ENCODE measurements around the gene ZNF217.
"Not testable (repeated sequence)": the region's sequence is repeated elsewhere in the genome, so short reads cannot be mapped to it uniquely, and the experiment has no call there.

The ZNF217 gene

DNA sequence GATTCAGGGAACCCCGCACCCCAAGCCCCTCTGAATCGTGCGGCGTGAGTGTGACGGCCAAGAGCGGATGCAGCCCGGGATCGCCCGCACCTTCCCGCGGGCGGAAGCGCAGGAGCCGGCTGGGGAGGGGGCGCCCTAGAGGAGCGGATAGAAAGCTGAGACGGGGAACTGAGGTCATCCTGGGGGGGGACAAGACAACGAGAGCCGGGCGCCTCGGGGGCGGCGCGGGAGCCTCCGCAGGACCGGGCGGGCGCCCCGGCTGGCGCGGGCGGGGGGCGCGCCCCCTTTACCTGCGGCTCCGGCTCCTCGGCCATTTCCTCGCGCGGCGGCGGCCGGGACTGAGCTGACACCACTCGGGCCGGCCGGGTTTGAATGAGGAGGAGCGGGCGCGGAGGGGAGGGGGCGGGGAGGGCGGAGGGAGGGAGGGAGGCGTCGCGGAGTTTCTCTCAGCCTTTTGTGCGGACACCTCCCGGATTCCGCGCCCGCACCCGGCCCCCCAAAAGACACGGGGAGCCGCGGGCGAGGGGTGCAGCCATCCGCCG, at the start of gene ZNF217:
TSS of gene ZNF217 (minus strand) at position 374 of the 542 bp plus-strand sequence. CDS start 11,013 bp downstream, outside the sequence.
- peak in 1 of 2 donors; percentile 58 for DNase-seq

GRCh38 chr20:53643031-53643832, 49.6 kb upstream of the ZNF217 start:
- peak; percentile 76 to 87 for DNase-seq

DNA sequence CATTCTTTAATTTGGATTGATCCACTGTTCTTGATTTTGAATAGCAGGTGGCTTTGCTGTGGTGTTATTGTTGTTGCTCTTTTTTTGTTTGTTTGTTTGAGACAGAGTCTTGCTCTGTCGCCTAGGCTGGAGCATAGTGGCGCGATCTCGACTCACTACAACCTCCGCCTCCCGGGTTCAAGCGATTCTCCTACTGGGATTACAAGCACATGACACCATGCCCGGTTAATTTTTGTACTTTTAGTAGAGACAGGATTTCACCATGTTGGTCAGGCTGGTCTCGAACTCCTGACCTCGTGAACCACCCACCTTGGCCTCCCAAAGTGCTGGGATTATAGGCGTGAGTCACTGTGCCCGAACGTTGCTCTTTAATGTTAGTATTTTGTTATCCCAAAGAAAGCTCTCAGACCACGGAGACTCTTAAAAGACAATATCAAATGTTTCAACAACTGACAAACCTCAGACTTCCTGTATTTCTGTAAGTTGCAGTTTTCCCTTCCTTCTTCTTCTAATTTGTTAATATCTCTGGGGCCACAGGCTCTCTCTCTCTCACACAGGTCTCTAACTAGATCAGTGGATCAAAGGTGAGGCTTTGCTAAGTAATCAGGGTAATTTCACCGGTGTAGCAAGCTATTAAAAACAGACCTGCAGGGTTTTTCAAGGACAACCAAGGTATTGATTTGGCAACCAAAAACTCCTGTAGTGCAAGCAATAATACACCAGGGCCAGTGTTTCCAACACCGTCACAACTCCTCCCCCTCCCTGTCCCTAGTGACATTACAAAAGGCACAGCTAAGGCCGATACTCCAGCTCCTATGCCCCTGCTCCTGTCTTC, 48.8 kb upstream of the ZNF217 start:
- DNase-seq, result peak; percentile 58 to 64

GRCh38 chr20:53639647-53640440, 46.2 kb upstream of the ZNF217 start:
- DNase-seq, result no peak

DNA sequence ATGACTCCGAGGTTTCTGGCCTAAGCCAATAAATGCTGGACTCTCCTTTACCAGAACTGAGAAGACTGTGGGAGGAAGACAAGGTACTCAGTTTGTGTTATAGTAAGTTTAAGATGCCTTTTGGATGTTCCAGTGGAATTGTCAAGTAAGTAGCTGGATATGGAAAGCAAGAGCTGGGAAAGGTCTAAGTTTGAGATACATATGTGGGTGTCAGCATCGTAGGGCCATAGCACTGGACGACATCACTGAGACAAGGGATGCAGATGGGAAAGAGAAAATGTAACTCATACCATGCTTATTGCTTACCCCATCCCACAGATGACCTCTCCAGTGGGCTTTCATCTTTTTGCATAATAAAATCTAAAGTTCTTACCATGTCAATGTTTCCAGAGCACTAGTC, 45.5 kb upstream of the ZNF217 start:
- DNase-seq, result no peak

DNA sequence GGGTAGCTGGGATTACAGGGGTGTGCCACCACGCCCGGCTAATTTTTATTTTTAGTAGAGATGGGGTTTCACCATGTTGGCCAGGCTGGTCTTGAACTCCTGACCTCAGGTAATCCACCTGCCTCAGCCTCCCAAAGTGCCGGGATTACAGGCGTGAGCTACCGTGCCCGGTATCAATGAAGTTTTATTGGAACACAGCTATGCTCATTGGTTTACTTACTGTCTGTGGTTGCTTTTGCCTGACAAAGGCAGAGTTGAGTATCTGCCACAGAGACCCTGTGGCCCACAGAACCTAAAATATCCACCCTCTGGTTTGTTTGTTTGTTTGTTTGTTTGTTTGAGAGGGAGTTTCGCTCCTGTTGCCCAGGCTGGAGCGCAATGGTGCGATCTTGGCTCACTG, 43.7 kb upstream of the ZNF217 start:
- not testable (repeated sequence) for DNase-seq

GRCh38 chr20:53636540-53637097, 43.0 kb upstream of the ZNF217 start:
- DNase-seq, result no peak

- DNase-seq, result no peak
Observed at GRCh38 chr20:53635221-53635620, 41.6 kb upstream of the ZNF217 start.

GRCh38 chr20:53631909-53632662, 38.4 kb upstream of the ZNF217 start:
- no peak for DNase-seq

DNA sequence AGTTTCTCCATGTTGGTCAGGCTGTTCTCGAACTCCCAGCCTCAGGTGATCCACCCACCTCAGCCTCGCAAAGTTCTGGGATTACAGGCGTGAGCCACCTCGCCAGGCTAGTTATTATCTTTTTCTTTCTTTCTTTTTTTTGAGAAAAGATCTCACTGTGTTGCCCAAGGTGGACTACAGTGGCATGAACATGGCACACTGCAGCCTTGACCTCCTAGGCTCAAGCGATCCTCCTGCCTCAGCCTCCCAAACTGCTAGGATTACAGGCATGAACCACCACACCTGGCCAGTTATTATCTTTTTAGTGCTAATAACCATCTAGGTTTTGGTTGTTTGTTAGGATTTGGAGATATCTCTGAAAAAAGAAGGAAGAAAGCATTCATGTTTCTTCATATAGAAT, 35.8 kb upstream of the ZNF217 start:
- DNase-seq, result no peak

- DNase-seq, result not testable (repeated sequence)
Observed at GRCh38 chr20:53628758-53629157, 35.1 kb upstream of the ZNF217 start.

GRCh38 chr20:53628076-53628475, 34.4 kb upstream of the ZNF217 start:
- DNase-seq, result no peak

GRCh38 chr20:53627001-53627400, 33.4 kb upstream of the ZNF217 start:
- DNase-seq, result not testable (repeated sequence)

GRCh38 chr20:53626584-53626983, 32.9 kb upstream of the ZNF217 start:
- DNase-seq, result no peak

GRCh38 chr20:53625311-53626129, 31.9 kb upstream of the ZNF217 start:
- no peak for DNase-seq

GRCh38 chr20:53624927-53625250, 31.2 kb upstream of the ZNF217 start:
- DNase-seq, result not testable (repeated sequence)

DNA sequence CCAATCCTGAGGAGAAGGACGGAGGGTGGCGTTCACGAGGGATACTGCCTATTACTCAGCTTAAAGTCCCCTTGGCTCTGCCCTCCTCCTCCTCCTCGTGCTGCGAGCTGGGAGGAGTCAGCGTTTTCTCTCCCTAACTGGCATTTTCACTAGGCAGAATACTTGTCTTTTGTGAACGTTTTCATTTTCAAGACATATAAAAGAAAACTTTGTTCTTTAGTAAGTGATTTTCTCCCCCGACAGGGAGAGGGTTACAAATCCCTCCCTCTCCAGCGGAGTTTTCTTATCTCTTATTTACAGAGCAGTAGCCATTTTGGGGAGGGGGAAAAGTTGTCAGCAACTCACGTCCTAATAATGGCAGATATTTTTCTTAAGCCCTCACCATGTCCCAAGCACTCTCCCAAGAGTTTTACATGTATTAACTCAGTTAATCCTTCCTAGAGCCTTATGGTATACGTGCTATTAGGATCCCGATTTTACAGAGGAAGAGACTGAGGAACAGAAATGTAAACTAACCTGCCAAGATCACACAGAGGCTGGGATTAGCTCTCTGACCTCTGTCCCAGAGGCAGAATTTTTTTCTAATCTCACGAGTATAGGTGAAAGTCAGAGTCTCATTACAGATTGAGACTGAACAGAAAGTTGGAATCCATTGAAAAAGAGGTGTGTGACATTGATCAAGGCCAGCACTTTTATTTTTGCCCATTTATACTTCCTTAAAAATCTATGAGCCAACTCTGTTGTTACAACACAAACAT, 30.0 kb upstream of the ZNF217 start:
- DNase-seq, result peak; percentile 76 to 88

DNA sequence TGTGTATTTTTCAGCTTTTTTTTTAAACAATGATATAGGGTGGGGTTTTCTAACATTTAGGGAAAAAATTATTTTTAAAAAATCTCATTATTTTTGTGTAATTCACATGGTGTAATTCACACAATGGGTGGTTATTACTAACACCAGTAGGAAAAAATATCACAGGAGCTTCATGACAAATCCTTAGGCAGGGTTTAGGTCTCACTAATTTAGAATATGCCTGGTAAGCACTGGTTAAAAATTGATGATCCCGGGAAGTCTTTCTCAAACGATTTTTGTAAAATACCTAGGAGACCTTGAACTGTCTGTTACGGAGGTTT, 29.5 kb upstream of the ZNF217 start:
- no peak for DNase-seq

DNA sequence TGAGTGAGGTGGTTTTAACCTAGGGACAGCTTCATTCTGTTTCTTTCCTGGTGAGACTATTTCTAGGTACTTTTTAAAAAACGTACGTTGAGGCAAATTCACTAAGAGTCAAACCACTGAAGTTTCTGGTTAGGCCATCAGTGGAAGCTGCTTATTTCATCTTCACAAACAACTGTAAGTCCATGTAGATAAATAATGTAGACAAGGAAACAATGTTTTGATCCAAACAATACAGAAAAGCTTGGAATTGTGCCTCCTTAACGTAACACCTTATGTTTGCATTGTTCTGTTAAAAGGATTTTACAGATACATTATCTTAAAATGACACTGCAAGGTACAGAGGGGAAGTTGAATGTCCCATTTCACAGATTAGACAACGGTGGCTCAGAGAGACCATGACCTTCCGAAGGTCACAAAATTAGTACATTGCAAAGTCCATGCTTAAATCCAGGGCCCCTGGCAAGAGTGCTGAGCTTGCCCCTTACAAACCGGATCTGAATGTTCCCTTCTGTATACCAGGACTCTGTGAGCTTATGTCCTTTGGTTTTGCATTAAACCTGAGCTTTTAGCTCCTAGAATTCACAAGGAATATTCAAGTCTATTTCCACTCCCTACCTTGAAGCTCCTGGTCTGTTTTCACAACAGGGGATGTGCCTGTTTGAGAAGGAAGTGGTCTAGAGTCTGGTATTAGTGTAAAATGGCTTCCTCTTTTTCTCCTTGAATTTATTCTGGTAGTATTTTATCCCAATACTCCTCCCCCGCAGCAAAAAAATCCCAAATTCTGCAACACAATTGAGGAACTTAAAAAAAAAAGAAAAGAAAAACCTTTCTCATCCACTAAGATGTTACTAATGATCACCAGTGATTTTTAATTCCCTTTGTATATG, 28.9 kb upstream of the ZNF217 start:
- DNase-seq, result peak; percentile 96 to 97

All from inflammatory macrophage treated with lipopolysaccharide for 1 hour (primary cell).